Vagina (tissue), 2 donors: ENCODE data around the gene KCNMB2. TPM values are rescaled to one million over a fixed set of nuclear protein-coding genes. Genes with fewer than 3 reads are reported as not detected.

Source experiments
- DNase-seq, 2 donors: peaks; one replicate each; pipeline ENCODE4 v3.0.0-alpha.2; 2017; ENCODE audit errors: extremely low spot score in 2 of 2
- H3K27ac ChIP-seq: fragments of 200-600 bp; sonication (generic); one replicate; pipeline ENCODE4 v1.5.1; 2019
- H3K27me3 ChIP-seq: fragments of 200-600 bp; sonication (generic); one replicate; pipeline ENCODE4 v1.5.1; 2019
- H3K36me3 ChIP-seq, 2 donors: fragments of 200-600 bp; sonication (generic); one replicate each; pipeline ENCODE4 v1.5.1; 2017 to 2019
- H3K4me1 ChIP-seq: fragments of 200-600 bp; sonication (generic); one replicate; pipeline ENCODE4 v1.5.1; 2019
- H3K4me3 ChIP-seq, 2 donors: fragments of 200-600 bp; sonication (generic); 1 replicate in 1 of 2; 2 replicates in 1 of 2; pipeline ENCODE4 v1.5.1; 2016 to 2019
- H3K9me3 ChIP-seq: fragments of 200-600 bp; sonication (generic); one replicate; pipeline ENCODE4 v1.5.1; 2019
- POLR2A ChIP-seq, 2 donors: fragments of 450-650 bp; IDR thresholded peaks; one replicate each; pipeline ENCODE4 v1.6.1; 2017; ENCODE audit warnings: antibody characterized with exemption in 2 of 2, mild to moderate bottlenecking in 2 of 2, moderate library complexity in 2 of 2
- POLR2AphosphoS5 ChIP-seq, 2 donors: sonication (generic); formaldehyde crosslinking; IDR thresholded peaks; one replicate each; pipeline ENCODE4 v1.9.0; 2017; ENCODE audit warnings: antibody characterized with exemption in 2 of 2, mild to moderate bottlenecking in 2 of 2, low read depth in 1 of 2; ENCODE audit not compliant: insufficient read depth in 1 of 2
- intact Hi-C: fragments of 100-400 bp; cut with DNase I; formaldehyde crosslinking; loops from one replicate; pipeline ENCODE4 v1.15.1; 2023
- total RNA-seq: library from RNA; depleted of rRNA; stranded (reverse); fragments of >200 nt; gene quantifications from one replicate; pipeline ENCODE4 v1.2.3, GENCODE V29; 2016
- TF ChIP-seq, protein P1 (sequence below), 3 experiments: fragments of 450-650 bp in 2 of 3; fragments of 200-600 bp in 1 of 3; sonication (generic) in 1 of 3; IDR thresholded peaks; one replicate each; pipeline ENCODE4 v1.5.1; 2017 to 2019; ENCODE audit warnings: antibody characterized with exemption in 3 of 3, mild to moderate bottlenecking in 2 of 3, moderate library complexity in 2 of 3

Gene KCNMB2
- total RNA-seq, 1 donor from 2014 or later, result 1.5 TPM

GRCh38 chr3:178669758-178670157 is 133.5 kb downstream of the KCNMB2 start:
- intact Hi-C loops, result no loop called here
- DNase-seq, result no peak
- H3K27me3 ChIP-seq, result no peaks in the 10 kb centered on the region
- no peaks in the 10 kb centered on the region for H3K4me1 ChIP-seq
- no peak overlapping the region for H3K4me3 ChIP-seq
- H3K9me3 ChIP-seq, result no peaks in the 10 kb centered on the region
- H3K36me3 ChIP-seq, result no peaks in the 10 kb centered on the region
- TF ChIP-seq POLR2AphosphoS5 (IDR thresholded peaks at IDR 0.05; ENCODE audit: insufficient read depth in 1 of 2, low read depth in 1 of 2), result no peak
- TF ChIP-seq, protein P1, sequence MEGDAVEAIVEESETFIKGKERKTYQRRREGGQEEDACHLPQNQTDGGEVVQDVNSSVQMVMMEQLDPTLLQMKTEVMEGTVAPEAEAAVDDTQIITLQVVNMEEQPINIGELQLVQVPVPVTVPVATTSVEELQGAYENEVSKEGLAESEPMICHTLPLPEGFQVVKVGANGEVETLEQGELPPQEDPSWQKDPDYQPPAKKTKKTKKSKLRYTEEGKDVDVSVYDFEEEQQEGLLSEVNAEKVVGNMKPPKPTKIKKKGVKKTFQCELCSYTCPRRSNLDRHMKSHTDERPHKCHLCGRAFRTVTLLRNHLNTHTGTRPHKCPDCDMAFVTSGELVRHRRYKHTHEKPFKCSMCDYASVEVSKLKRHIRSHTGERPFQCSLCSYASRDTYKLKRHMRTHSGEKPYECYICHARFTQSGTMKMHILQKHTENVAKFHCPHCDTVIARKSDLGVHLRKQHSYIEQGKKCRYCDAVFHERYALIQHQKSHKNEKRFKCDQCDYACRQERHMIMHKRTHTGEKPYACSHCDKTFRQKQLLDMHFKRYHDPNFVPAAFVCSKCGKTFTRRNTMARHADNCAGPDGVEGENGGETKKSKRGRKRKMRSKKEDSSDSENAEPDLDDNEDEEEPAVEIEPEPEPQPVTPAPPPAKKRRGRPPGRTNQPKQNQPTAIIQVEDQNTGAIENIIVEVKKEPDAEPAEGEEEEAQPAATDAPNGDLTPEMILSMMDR (IDR thresholded peaks at IDR 0.05), result no peak
- TF ChIP-seq POLR2A (IDR thresholded peaks at IDR 0.05), result no peak
- H3K27ac ChIP-seq, result no peak overlapping the region

- Histone ChIP-seq H3K4me3 (no peak overlapping the region), H3K36me3 (no peaks in the 10 kb centered on the region), H3K4me1 (no peaks in the 10 kb centered on the region), H3K9me3 (no peaks in the 10 kb centered on the region), H3K27me3 (no peaks in the 10 kb centered on the region), H3K27ac (no peak overlapping the region)
- intact Hi-C loops, result no loop called here
- no peak for DNase-seq
- TF ChIP-seq POLR2A (IDR thresholded peaks at IDR 0.05) (no peak), POLR2AphosphoS5 (IDR thresholded peaks at IDR 0.05; ENCODE audit: insufficient read depth in 1 of 2, low read depth in 1 of 2) (no peak)
- TF ChIP-seq, protein P1 (IDR thresholded peaks at IDR 0.05), result no peak
Measured at GRCh38 chr3:178671377-178671776, 135.1 kb downstream of the KCNMB2 start.

- no peaks in the 10 kb centered on the region for H3K9me3 ChIP-seq
- TF ChIP-seq POLR2A (IDR thresholded peaks at IDR 0.05), result no peak
- no peak for TF ChIP-seq POLR2AphosphoS5 (IDR thresholded peaks at IDR 0.05; ENCODE audit: insufficient read depth in 1 of 2, low read depth in 1 of 2)
- TF ChIP-seq, protein P1 (IDR thresholded peaks at IDR 0.05), result no peak
- H3K4me3 ChIP-seq, result no peak overlapping the region
- no peaks in the 10 kb centered on the region for H3K4me1 ChIP-seq
- no peaks in the 10 kb centered on the region for H3K36me3 ChIP-seq
- intact Hi-C loops, result no loop called here
- DNase-seq, result no peak
- H3K27ac ChIP-seq, result no peak overlapping the region
- H3K27me3 ChIP-seq, result no peaks in the 10 kb centered on the region
Measured at GRCh38 chr3:178671791-178672190, 135.6 kb downstream of the KCNMB2 start.

DNA sequence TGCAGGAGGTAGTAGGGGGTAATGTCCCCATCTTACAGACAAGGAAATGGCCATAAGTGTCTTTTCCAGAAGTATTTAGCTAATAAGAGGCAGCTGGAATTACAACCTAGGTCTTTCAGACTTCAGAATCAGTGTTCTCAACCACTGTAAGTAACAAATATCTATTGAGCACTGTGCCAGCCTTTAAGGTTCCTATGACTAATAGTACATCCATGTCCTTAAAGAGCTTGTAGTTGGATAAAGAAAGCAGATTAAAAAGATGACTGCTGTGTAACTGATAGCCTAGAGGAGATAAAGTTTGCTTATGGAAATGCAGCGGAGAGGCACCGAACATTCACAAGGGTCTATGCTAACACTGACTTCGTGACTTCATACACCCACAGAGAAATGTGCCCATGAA is 136.0 kb downstream of the KCNMB2 start:
- DNase-seq, result no peak
- Histone ChIP-seq H3K4me1 (no peaks in the 10 kb centered on the region), H3K27ac (no peak overlapping the region), H3K9me3 (no peaks in the 10 kb centered on the region), H3K36me3 (no peaks in the 10 kb centered on the region), H3K4me3 (no peak overlapping the region), H3K27me3 (no peaks in the 10 kb centered on the region)
- TF ChIP-seq, protein P1 (IDR thresholded peaks at IDR 0.05), result no peak
- TF ChIP-seq POLR2A (IDR thresholded peaks at IDR 0.05) (no peak), POLR2AphosphoS5 (IDR thresholded peaks at IDR 0.05; ENCODE audit: insufficient read depth in 1 of 2, low read depth in 1 of 2) (no peak)
- intact Hi-C loops, result no loop called here

- no peak overlapping the region for H3K4me3 ChIP-seq
- TF ChIP-seq POLR2A (IDR thresholded peaks at IDR 0.05) (no peak), POLR2AphosphoS5 (IDR thresholded peaks at IDR 0.05; ENCODE audit: insufficient read depth in 1 of 2, low read depth in 1 of 2) (no peak)
- TF ChIP-seq, protein P1 (IDR thresholded peaks at IDR 0.05), result no peak
- H3K9me3 ChIP-seq, result no peaks in the 10 kb centered on the region
- no peaks in the 10 kb centered on the region for H3K36me3 ChIP-seq
- no peaks in the 10 kb centered on the region for H3K27me3 ChIP-seq
- intact Hi-C loops, result no loop called here
- no peak for DNase-seq
- H3K27ac ChIP-seq, result no peak overlapping the region
- no peaks in the 10 kb centered on the region for H3K4me1 ChIP-seq
Measured at GRCh38 chr3:178673529-178673928, 137.3 kb downstream of the KCNMB2 start.
